ENCODE results near the gene ACTN1.

The ACTN1 gene

DNA sequence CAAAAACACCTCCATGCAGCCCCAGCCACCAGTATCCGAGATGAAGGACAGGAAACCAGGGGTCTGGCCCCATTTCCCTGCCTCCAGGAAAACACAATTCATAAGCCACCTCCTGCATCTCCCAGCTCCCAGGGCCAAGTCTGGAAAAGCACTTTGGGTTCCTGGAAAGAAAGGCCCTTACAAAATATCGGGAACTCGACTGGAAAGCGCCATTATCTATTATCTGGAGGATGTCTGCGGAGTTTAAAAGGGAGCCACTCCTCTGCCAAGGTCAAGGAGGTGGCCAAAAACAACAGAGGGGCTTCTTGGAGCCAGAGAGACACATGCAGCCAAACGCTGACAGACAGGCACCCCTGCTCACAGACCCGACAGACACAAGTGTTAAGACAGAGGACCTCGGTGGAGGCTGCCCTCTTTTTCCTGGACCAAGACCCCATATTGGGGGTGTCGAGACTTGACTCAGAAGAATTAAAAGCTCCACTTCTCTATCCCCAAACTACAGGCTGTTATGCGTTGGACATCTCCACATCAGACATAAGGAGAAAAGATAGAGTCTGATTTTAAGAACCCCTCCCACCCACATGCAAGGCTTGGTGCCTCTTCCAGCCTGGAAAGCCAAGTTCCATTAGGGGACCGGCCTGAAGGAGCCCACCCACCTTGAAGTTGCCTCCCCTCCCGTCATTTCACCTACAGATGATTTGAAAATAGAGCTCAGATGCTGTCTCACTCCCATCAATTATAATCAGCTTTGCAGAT is 9.6 kb downstream of the ACTN1 start:
- DNase-seq (ENCODE audit: low spot score), result no peak

DNA sequence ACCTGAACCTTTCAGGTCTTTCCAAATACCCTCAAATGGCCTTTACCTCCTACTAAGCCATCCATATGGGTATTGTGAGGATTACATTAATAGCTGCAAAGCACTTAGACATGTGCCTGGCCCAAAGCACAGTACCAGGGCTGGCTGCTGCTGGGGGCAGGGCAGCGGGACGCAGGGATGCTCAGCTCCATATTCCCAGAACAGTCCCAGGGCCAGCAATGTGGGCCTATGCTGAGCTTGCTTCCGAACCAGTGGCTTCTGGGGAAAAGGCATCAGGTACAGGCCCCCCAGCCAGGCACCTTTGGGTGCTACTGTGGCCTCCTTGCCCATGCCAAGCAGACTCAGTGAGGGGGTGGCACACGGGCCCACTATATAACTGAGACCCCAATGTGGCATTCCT is 10.4 kb downstream of the ACTN1 start:
- no peak for DNase-seq (ENCODE audit: low spot score)

DNA sequence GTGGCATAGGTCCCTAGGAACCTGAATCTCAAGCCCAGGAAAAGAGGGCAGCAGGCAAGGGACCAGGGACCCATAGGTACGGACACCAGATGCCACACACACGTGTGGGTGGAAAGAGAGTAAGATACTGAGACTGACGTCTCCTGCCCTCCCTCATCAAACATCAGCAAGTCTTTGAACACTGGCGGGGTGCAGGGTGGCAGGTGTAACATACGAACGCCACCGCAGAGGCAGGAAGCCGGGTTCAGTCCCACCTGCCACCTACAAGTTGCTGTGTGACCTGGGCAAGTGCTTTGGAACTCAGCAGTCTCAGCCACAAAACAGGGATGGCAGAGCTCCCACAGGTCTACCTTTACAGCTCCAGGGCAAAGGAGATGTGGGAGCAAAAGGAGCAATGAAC is 11.1 kb downstream of the ACTN1 start:
- DNase-seq (ENCODE audit: low spot score), result no peak

DNA sequence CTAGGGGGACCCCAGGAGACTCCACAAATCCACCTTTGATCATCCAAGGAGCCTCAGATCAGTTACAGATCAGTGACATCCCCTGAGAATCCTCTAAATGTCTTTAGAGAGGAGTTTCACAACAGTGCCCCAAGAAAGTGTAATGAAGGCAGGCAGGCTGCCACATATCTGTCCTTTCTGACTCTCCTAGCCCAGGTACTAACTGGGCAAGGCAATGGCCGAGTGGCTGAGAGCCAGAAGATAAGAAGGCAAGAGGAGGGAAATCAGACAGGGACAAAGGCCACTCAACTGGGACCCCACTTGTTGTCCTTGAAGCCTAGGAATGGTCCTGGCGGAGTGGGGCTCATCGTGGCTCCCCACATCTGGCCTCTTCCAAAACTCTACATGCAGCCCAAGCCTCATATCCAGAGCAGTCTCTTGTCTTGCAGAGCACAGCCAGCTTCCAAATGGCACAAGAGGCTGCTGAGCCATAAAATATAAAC is 11.6 kb downstream of the ACTN1 start:
- DNase-seq (ENCODE audit: low spot score), result no peak

DNA sequence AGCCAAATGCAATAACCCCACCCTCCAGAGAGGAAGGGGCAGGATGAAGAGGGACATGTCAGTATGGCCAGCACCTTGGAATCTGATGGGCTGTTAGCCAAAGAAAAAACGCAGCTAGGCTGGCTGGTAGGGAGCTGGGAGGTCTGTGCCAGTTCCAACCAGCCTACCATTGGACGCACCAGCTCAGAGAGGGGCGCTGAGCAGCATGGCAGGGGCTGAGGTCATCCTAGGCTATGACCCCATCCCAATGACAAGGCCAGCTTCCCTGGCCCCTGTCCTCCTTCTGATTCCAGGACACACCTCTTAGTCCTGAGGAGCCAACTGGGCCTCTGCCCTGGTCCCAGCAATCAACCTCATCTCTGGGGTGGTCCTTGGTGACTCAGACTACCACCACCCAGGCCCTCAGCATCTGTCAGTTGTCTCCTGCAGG is 12.2 kb downstream of the ACTN1 start:
- DNase-seq (ENCODE audit: low spot score), result no peak

DNA sequence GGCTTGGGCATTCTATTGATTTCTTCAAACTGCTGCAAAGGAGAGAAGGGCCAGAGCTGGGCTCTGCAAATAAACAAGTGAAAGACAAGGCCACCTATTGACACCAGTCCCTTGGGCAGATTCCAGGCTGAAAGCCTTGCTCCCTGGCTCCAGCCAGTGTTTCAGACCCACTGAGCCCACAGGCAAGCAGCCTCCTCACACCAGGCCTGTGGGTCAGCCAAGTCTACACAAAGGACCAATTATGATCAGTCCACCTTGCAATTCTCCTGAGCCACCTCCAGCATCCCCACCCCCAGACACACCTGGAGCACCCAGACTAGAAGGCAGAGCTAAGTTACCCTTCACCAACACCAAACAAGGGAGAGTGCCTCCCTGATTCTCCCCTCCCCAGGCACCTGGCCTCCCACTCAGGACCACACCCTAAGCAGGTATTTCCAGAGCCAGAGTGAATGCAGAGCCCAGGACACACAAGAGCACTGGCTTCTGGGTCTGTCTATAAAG is 13.8 kb downstream of the ACTN1 start:
- DNase-seq (ENCODE audit: low spot score), result no peak

DNA sequence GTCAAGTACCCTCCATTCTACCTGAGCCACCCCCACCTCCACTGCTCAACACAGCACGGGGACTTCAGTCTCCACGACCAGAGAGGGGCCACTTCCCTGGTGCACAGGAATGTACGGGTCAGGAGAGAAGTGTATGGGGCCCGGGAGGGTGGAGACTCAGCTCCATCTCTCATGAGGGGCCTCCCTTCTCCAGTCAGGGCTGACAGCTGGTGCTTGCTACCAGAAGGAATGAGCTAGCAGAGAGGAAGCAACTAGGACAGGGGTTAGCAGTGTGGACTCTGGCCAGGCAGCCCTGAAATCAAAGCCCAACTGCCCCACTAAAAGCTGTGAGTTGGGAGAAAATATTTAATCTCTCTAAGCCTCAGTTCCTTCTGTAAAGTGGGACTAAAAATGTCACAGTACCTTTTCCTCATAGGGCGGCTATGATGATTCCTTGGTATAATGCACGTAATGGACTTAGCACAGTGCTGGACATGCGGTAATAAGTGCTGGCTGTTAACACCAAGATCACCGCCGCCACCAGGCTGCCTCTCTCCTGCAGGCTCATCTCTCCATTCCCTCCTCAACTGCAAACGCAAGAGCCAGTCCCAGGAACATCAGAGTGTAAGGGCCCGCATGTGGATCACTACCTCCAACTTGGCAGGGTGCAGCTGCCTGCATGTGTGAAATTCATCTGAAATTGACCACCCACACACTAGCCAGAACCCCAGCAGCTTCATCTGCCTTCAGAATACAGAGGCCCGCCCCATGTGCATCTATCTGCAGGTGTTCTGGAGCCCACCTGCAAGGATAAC is 14.6 kb downstream of the ACTN1 start:
- DNase-seq (ENCODE audit: low spot score), result peak; percentile 58

DNA sequence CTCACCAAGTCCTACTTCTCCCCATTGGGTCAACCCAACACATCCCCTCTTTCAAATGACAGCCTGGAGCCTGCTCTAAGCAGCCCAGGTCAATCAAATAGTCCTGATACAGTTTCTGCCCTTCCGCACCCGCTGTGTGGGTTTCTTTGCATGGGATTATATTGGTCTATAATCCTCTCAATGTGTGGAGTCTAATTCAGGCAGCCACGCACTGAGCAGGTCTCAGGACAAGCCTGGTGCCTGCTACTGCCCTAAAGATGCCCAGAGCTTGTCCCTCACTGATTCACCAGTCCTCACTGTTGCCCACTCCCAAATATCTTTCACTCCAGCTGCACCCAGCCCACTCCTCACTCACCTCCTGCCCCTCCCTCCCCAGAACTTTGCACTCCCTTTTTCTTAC is 16.4 kb downstream of the ACTN1 start:
- no peak for DNase-seq (ENCODE audit: low spot score)

DNA sequence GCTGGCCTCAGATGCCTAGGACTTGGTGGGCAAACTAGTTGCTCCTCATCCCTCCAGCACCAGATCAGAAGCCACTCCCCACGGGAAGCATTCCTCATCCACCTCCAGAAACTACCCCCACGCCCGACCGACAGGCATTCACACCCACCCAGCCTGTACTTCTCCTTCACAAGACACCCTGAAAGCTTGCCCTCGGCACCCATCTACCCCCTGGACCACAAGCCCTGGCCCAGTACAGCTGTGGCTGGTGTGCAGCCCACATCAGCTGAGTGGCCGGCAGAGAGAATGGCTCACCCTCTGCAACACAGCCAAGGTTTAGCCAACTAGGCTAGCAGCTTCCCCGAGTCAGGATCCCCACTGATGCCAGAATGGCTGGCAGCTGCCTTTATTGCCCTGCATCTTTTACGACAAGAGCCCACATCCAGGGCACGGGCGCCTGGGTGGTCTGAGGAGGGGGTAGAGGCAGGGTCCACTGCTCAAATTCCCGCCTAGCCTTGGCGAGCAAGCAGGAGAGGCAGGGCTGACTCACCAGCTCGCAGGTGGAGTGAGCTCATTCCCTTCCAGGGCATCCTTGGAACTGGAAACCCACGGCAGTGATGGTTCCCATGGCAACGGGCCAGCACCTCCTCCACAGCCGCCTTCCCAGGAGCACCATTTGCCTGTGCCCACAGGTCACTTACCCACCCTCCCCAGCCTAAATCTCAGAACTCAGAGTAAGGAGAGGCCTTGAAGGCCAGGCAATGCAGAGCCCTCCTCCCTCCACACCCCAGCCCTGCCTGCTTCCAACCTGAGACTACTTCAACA is 17.1 kb downstream of the ACTN1 start:
- DNase-seq (ENCODE audit: low spot score), result no peak

DNA sequence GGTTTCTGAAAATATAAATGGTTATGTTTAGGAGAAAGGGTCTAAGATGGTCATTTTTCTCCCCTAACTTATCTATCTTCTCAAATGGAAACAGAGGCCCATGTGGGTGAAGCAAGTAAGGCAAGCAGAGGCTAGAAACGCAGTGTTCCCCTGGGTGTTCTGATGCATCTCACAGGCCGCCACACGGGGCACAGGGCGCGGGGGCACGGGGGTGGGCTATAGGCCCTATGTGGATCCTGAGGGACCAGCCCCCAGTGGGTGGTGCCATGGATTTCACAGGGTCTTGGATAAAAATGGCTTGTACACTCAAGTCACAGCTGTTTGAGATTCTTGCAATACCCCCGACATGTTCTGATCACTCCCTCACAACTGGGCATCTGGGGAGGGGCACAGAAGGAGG is 17.7 kb downstream of the ACTN1 start:
- DNase-seq (ENCODE audit: low spot score), result no peak

DNA sequence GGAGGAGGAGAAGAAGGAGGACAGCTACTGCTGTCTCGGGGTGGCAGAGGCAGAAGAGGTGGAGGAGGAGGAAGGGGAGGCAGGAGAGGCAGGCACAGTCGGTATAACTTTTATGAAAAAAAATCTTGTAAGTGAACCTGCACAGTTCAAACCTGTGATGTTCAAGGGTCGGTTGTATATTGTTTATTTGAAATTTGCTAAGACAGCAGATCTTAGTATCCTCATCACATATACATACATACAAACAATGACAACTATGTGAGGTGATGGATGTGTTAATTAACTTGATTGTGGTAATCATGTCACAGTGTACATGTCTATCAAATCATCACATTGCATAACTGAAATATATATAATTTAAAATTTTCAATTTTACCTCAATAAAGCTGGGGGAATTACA is 19.0 kb downstream of the ACTN1 start:
- DNase-seq (ENCODE audit: low spot score), result no peak

DNA sequence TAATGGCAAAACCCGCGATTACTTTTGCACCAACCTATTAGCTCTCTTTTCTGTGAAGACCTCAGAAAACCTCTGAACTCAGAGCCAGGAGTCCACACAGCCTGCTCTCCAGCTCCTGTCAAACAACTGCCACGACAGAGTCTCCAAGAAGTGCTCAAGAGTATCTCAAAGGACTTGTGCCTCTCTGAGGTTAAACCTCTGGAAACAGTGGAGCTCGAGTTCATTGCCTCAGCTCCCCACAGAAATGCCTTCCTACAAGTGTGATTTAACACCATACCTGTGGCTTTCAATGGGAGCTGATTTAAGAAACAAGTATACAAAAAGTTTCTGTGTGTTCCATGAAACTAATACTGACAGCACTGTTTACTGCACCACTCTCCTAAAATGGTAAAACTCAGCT is 20.1 kb downstream of the ACTN1 start:
- no peak for DNase-seq (ENCODE audit: low spot score)

DNA sequence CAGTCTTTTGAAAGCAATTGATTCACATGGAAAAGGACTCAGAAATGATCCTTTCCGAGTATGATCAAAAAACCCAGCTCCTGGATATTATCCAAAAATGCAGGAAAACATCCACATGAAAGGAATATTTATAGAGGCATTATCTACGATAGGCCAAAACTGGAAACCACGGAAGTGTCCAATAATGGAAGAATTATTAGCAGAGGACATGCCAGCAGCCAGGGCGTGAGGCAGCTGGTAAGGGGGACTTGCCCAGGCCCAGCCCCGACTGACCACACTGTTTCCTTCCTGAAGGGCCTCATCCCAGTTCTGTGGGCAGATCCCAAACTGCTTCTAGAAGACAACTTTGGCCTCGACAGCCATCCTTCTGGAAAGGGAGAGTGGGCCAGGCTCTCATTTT is 20.5 kb downstream of the ACTN1 start:
- DNase-seq (ENCODE audit: low spot score), result no peak

DNA sequence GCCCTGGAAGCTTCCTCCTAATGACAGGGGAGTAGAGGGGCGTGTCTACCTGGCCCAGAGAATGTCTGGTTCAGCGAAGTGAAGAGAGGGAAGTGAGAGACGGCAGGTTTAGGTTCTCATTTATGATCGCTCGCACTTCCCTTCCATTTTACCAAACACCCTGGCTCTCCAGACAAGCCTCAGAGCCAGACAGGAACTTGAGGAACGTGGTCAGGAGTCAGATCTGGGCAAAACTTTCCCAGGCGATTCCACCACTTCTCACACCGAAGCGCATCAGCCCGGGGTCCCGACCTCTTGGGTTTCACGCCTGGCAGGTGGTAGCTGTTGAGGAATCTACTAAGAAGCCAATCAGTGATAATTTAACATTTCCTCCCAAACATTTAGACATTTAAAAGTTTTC is 21.3 kb downstream of the ACTN1 start:
- DNase-seq (ENCODE audit: low spot score), result no peak

DNA sequence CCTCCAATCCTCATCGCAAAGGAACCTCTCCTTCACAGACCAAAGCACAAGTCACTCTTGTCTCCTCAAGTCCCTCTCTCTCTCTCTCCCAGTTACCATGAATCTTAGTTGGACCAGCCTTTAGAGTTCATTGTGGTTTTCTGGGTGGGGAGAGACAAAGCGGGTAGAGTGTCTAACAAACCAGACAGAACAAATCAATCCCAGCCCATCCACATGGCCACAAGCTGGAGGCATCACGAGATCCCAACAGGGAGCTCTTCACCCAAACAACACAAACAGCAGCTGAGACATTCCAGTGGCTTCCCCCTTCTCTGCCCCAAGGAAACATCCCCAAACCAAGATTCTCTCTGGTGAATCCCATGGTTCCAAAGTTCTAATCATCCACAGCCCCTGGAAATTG is 22.4 kb downstream of the ACTN1 start:
- DNase-seq (ENCODE audit: low spot score), result no peak

DNA sequence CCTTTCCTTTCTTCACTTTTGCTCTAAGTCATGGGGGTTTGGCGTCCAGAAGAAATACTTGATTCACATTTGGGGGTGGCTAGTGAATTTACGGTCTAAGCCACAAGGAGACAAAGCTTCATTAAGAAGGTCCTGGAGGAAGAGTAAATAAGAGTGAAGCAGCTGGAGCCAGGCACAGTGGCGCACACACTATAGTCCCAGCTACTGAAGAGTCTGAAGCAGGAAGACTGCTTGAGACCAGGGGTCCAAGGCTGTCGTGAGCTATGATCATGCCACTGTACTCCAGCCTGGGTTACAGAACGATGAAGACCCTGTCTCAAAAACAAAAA is 23.3 kb downstream of the ACTN1 start:
- DNase-seq (ENCODE audit: low spot score), result no peak

DNA sequence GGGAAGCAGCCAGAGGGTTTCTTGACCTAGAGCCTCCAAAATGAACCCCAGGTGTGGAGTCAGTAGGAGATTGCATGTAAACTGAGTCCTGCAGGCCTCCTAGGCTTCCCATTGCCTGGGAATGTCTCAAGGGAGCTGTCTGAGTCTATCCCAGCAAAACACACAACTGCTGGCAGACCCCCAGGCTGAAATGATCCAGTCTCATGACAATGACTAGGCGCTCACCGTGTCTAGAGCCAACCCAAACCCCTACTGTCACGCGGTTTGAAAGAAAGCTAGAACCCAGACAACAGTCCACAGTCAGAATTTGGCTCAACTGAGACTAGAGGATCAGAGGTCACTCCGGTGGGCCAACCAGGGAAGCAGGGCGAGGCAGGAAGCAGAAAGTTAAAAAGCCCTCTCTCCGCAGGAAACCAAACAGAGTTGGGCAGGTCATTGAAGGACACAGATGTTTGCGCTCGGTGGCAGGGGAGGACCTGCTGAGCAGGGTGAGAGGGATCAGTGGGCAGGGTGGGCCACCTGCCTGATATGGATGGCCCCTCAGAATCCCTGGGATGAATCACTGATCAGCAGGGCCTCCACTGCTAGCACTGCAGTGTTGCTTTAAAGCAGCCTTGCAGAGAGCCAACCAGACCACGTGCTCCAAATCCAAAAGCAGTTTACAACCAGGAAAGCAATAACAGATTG is 23.8 kb downstream of the ACTN1 start:
- peak; percentile 61 for DNase-seq (ENCODE audit: low spot score)

DNA sequence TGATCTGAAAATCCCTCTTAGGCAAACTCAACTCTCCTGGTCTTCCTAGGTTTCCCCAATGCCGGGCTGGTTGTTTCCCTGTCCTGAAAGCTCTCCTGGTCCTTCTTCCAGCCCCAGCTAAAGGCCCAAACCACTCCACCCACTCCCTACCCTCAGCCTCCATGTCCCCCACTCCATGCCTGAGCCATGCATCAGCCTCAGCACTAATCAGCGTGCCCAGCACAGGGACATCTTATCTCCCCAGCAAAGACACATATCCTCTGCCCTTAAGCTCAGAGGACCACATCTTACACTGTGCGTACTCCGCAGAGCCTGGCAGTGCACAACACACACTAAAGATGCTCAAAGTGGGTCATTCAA is 25.9 kb downstream of the ACTN1 start:
- no peak for DNase-seq (ENCODE audit: low spot score)

DNA sequence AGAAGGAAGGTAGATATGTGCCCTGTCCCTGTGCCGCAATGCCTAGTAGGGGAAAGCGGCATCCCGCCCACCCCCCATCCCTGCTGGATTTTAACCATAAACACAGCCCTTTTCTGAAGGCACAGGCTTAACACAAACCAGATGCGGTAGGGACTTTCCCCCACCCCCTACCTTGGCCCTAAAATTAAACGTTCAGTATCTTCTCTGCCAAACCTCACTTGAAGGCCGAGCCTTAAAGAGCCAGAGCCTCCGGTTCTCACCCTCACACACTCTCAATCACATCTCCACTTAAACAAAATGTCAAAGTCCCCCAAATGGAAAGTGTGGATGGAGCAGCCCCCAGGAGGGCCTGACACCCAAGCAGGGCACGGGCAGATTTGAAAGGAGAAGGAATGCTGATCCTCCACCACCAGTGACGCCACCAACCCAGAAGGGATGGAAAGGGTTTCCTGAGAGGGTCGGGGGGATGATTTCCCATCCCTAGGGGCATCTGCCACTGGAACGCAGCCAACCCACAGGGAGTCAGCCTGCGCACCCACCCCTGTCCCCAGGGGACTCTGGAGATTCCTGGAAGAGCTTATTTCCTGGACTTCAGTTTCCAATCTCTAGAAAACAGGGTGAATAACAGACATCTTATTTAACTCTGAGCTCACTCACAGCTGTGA is 26.4 kb downstream of the ACTN1 start:
- DNase-seq (ENCODE audit: low spot score), result no peak

DNA sequence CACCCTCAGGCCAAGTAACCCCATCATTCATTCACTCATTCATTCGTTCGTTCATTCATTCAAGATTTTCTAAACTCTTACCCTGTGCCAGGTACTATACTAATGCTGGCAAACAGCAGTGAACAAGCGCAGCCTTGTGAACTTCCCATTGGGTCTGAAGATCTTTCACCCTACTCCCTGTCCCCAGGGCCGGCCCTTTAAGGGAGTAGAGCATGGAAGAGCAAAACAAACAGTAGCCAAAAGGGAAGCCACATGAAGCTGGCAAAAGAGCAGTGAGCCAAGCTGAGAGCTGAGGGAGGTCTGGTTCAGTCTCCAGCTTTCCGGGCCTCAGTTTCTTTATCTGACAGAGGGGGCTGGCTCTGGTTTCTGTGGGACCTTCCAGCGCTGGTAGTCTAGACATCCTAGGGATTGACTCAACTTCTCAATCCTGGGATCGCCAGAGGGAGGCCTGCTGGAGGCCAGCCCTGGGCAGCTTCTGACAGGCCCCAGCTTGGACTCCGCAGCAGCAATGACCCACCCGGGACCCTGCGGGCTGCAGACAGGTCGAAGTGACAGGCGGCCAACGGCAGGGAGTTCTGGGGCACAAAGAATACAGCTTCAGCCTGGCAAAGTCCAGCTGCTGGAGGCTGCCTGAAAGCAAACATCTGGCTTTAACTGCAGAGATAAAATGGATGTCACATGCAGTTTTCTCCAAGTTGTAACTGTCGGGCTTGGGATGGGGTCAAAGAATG is 27.1 kb downstream of the ACTN1 start:
- no peak for DNase-seq (ENCODE audit: low spot score)

Measured in HuH-7 (cell line).